Tibial nerve (tissue), 4 donors: ENCODE data around the gene HLCS. TPM values are rescaled to one million over a fixed set of nuclear protein-coding genes. Genes with fewer than 3 reads are reported as not detected.

Experiments
- DNase-seq, 2 donors: peaks; one replicate each; pipeline ENCODE4 v3.0.0-alpha.2; 2019; ENCODE audit warnings: low spot score in 2 of 2
- H3K27ac ChIP-seq, 4 donors: fragments of 200-600 bp; sonication (generic) in 3 of 4; one replicate each; pipeline ENCODE4 v1.5.1; 2017 to 2019; ENCODE audit warnings: mild to moderate bottlenecking in 1 of 4
- H3K27me3 ChIP-seq, 2 donors: fragments of 200-600 bp; sonication (generic) in 1 of 2; one replicate each; pipeline versions ENCODE4 v1.5.1 to v1.6.0; 2017 to 2019
- H3K36me3 ChIP-seq, 3 donors: fragments of 200-600 bp; sonication (generic); one replicate each; pipeline ENCODE4 v1.5.1; 2018 to 2019
- H3K4me1 ChIP-seq, 4 donors: fragments of 200-600 bp; sonication (generic) in 3 of 4; one replicate each; pipeline ENCODE4 v1.5.1; 2017 to 2019
- H3K4me3 ChIP-seq, 4 donors: fragments of 200-600 bp; sonication (generic) in 3 of 4; one replicate each; pipeline ENCODE4 v1.5.1; 2017 to 2019; ENCODE audit warnings: mild to moderate bottlenecking in 1 of 4, moderate library complexity in 1 of 4
- H3K9me3 ChIP-seq, 4 donors: fragments of 200-600 bp; sonication (generic) in 3 of 4; one replicate each; pipeline ENCODE4 v1.5.1; 2017 to 2019
- EP300 ChIP-seq, 2 donors: sonication (generic); formaldehyde crosslinking; IDR thresholded peaks; one replicate each; pipeline ENCODE4 v1.6.1; 2017; ENCODE audit warnings: antibody characterized with exemption in 2 of 2, mild to moderate bottlenecking in 1 of 2
- POLR2A ChIP-seq, 2 donors: fragments of 450-650 bp; IDR thresholded peaks; one replicate each; pipeline ENCODE4 v1.6.1; 2017; ENCODE audit warnings: antibody characterized with exemption in 2 of 2, mild to moderate bottlenecking in 2 of 2, moderate library complexity in 2 of 2
- WGBS, 2 donors: methylation state at CpG; one replicate each; pipeline ENCODE4 v1.1.5; 2018; 5-methylcytosine and 5-hydroxymethylcytosine counted together
- total RNA-seq, 4 donors: library from RNA; depleted of rRNA; stranded (reverse); fragments of >200 nt; gene quantifications; one replicate each; pipeline ENCODE4 v1.1.0, GENCODE V29; 2016
- TF ChIP-seq, protein P1 (sequence below), 5 experiments: fragments of 200-600 bp in 3 of 5; fragments of 450-650 bp in 2 of 5; sonication (generic) in 3 of 5; IDR thresholded peaks; one replicate each; pipeline ENCODE4 v1.5.1; 2016 to 2019; ENCODE audit warnings: antibody characterized with exemption in 5 of 5, mild to moderate bottlenecking in 3 of 5, moderate library complexity in 2 of 5

The HLCS gene
- total RNA-seq, 4 donors from 2014 or later = 14.4 to 19.0 (median 17.4) TPM

GRCh38 chr21:36806103-36806502, 160.4 kb downstream of the HLCS start:
- DNase-seq = no peak
- Histone ChIP-seq H3K27me3 (no peaks in the 10 kb centered on the region), H3K4me3 (no peak overlapping the region), H3K9me3 (no peaks in the 10 kb centered on the region), H3K36me3 (peaks cover 0 to 6% (median 0%) of the 10 kb centered on the region in 3 donors), H3K4me1 (no peaks in the 10 kb centered on the region), H3K27ac (no peak overlapping the region)
- WGBS, 2 donors = 89 to 91% methylated on average over 4 of the region's 4 CpGs
- TF ChIP-seq EP300 (IDR thresholded peaks at IDR 0.05) = no peak
- TF ChIP-seq, protein P1, sequence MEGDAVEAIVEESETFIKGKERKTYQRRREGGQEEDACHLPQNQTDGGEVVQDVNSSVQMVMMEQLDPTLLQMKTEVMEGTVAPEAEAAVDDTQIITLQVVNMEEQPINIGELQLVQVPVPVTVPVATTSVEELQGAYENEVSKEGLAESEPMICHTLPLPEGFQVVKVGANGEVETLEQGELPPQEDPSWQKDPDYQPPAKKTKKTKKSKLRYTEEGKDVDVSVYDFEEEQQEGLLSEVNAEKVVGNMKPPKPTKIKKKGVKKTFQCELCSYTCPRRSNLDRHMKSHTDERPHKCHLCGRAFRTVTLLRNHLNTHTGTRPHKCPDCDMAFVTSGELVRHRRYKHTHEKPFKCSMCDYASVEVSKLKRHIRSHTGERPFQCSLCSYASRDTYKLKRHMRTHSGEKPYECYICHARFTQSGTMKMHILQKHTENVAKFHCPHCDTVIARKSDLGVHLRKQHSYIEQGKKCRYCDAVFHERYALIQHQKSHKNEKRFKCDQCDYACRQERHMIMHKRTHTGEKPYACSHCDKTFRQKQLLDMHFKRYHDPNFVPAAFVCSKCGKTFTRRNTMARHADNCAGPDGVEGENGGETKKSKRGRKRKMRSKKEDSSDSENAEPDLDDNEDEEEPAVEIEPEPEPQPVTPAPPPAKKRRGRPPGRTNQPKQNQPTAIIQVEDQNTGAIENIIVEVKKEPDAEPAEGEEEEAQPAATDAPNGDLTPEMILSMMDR (IDR thresholded peaks at IDR 0.05) = no peak
- no peak for TF ChIP-seq POLR2A (IDR thresholded peaks at IDR 0.05)

DNA sequence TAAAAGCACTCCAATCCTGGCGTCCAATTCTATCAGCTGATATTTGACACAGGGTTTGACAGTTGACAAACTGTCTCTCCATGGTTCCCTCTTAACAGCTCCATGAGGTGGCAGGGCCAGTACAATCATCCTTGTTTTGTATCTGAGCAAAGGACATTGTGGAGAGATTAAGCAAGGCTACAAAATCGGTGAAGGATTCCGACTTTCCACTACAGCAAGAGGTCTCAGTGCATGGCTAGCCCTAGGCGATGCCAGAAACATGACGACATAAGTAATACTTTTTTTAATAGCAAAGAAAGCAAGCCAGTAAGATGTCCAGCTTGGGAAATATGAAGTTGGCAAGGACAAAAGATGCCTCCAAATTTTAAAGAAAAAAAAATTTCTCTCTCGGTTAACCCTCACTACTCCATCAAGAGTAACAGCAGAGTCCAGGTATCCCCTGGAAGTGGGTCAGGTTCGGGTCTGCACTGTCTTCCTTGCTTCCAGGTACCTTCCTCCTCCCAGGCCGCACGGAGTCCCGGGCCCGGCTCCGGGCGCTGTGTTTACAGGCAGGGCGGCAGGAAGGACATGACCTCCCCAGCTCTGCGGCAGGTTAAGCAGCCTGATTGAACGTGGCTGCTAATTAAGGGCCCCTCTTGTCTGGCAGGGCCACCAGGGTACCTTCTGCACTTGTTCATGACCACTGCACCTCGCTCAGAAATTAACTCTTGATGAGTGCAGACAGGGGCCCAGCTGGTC, 161.4 kb downstream of the HLCS start:
- TF ChIP-seq, protein P1 (IDR thresholded peaks at IDR 0.05) = no peak
- TF ChIP-seq EP300 (IDR thresholded peaks at IDR 0.05) = no peak
- no peak for TF ChIP-seq POLR2A (IDR thresholded peaks at IDR 0.05)
- H3K9me3 ChIP-seq = no peaks in the 10 kb centered on the region
- H3K4me3 ChIP-seq = no peak overlapping the region
- peaks cover 0 to 6% (median 0%) of the 10 kb centered on the region in 3 donors for H3K36me3 ChIP-seq
- H3K27me3 ChIP-seq = no peaks in the 10 kb centered on the region
- 81 to 88% methylated on average over 15 to 17 of the region's 17 CpGs for WGBS, 2 donors
- H3K27ac ChIP-seq = no peak overlapping the region
- no peak for DNase-seq
- no peaks in the 10 kb centered on the region for H3K4me1 ChIP-seq

- 85 to 92% methylated on average over 13 of the region's 13 CpGs for WGBS, 2 donors
- no peaks in the 10 kb centered on the region for H3K4me1 ChIP-seq
- DNase-seq = no peak
- peaks cover 0 to 9% (median 0%) of the 10 kb centered on the region in 4 donors for H3K9me3 ChIP-seq
- H3K4me3 ChIP-seq = no peak overlapping the region
- no peaks in the 10 kb centered on the region for H3K27me3 ChIP-seq
- H3K27ac ChIP-seq = no peak overlapping the region
- TF ChIP-seq, protein P1 (IDR thresholded peaks at IDR 0.05) = no peak
- TF ChIP-seq EP300 (IDR thresholded peaks at IDR 0.05) (no peak), POLR2A (IDR thresholded peaks at IDR 0.05) (no peak)
- peaks cover 0 to 6% (median 0%) of the 10 kb centered on the region in 3 donors for H3K36me3 ChIP-seq
These were observed 162.5 kb downstream of the HLCS start for GRCh38 chr21:36803816-36804439.

DNA sequence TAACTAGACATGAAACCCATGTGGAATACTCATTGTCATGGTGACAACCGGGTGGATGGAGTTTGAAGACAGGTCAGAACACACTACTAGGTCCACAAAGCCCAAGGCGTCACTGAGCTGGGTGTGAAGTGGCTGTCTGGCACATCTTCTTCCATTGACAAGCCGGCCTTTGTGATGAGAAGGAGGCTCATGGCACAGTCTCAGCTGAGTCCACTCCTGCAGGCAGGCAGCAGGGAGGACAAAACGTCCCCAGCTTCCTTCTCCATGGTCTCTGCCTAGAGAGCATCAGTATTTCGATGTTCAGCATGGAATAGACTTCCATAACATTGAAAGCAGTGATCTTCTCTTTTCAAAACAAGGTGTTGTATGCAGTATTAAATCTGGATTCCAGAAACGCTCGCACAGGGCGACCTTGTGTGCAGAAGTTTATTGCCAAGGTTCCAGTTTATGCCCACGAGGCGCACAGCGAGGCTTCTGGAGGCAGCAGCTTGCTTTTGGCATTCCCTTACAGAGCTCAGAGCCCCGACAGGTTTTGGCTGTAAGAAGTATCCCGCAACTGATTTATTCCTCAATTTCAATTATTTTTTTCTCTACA, 163.3 kb downstream of the HLCS start:
- no peak for DNase-seq
- Histone ChIP-seq H3K4me3 (no peak overlapping the region), H3K36me3 (peaks cover 0 to 6% (median 0%) of the 10 kb centered on the region in 3 donors), H3K27ac (no peak overlapping the region), H3K27me3 (no peaks in the 10 kb centered on the region), H3K9me3 (peaks cover 0 to 17% (median 2%) of the 10 kb centered on the region in 4 donors), H3K4me1 (no peaks in the 10 kb centered on the region)
- no peak for TF ChIP-seq POLR2A (IDR thresholded peaks at IDR 0.05)
- 85 to 89% methylated on average over 13 of the region's 13 CpGs for WGBS, 2 donors

DNA sequence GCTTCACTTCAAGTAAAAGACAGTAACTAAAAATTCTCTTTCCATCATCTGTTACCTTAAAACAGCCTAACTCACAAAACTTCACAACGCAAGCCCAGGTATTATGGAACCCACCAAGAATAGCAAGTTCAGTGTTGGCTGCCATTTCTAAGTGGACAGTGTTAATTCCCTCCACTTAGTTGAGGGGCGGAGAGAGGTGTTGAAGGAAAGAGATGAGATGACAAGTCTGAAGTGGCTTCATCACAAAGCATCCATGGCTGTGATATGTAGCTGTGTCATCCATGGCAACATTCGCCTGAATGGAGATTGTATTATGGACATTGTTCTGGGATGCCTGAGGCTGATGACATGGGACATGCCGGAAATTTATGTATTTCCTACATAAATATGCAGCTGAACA, 165.7 kb downstream of the HLCS start:
- Histone ChIP-seq H3K9me3 (peaks cover 0 to 41% (median 3%) of the 10 kb centered on the region in 4 donors), H3K36me3 (peaks cover 0 to 6% (median 0%) of the 10 kb centered on the region in 3 donors), H3K4me3 (no peak overlapping the region), H3K27ac (no peak overlapping the region), H3K4me1 (no peaks in the 10 kb centered on the region), H3K27me3 (no peaks in the 10 kb centered on the region)
- TF ChIP-seq POLR2A (IDR thresholded peaks at IDR 0.05) (no peak), EP300 (IDR thresholded peaks at IDR 0.05) (no peak)
- TF ChIP-seq, protein P1 (IDR thresholded peaks at IDR 0.05) = no peak
- WGBS, 2 donors = 93 to 95% methylated on average over 4 of the region's 4 CpGs
- DNase-seq = no peak
